DMS 273 (cell line): ENCODE data around the gene TBC1D25.
"Not testable (repeated sequence)": the region's sequence is repeated elsewhere in the genome, so short reads cannot be mapped to it uniquely, and the experiment has no call there.

Source experiments
- DNase-seq: peaks from one replicate; lab custom pipeline; 2025; ENCODE audit not compliant: unreplicated experiment; lab: John Stamatoyannopoulos, UW

The TBC1D25 gene

DNA sequence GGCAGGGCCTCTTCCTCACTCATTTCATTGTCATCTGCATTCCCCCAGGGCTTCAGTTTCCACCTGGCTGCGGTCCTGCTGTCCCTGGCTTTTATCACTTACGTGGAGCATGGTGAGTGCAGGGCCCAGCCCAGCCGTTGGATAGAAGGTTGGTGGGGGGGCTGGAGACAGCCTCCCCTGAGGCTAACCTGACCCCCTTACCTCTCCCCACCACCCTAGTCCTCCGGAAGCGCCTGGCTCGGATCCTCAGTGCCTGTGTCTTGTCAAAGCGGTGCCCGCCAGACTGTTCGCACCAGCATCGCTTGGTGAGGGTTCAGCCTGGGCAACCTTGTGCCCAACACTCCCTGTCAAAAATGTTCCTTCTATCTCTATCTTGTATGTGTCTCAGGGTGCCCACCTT is 23.7 kb upstream of the TBC1D25 start:
- DNase-seq, result no peak

DNA sequence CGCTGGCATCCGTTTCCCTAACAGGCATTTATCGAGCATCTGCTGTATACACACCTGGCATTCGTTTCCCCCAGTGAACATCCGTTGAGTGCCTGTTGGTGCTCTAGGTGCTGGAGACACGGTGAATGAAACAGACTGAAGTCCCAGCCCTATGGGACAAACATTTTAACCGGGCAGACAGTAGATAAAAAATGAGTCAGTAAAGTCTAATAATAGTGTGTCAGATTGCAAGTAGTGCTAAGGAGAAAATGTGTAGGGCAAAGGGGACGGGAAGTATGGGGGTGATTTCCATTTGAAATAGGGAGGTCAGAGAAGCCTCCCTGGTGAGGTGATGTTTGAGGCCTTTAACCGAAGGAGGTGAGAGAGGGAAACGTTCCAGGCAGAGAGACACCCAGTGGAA is 23.2 kb upstream of the TBC1D25 start:
- DNase-seq, result no peak

DNA sequence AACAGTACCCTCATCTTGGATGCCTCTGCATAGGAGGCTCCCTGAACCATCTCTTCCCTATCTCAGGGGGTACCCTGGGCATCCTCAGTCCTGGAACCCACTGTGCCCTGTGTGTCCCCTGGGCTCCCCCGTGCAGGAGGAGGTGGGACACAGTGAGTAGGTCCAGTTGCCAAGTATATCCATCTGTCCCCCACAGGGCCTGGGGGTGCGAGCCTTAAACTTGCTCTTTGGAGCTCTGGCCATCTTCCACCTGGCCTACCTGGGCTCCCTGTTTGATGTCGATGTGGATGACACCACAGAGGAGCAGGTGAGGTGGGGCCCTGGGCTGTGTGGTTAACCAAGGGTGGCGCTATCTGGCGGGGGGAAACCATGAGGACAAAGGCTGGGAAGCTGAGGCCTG is 22.5 kb upstream of the TBC1D25 start:
- no peak for DNase-seq

- not testable (repeated sequence) for DNase-seq
These were observed 20.0 kb upstream of the TBC1D25 start for GRCh38 chrX:48519481-48519880.

- no peak for DNase-seq
These were observed 19.1 kb upstream of the TBC1D25 start for GRCh38 chrX:48520455-48520854.

DNA sequence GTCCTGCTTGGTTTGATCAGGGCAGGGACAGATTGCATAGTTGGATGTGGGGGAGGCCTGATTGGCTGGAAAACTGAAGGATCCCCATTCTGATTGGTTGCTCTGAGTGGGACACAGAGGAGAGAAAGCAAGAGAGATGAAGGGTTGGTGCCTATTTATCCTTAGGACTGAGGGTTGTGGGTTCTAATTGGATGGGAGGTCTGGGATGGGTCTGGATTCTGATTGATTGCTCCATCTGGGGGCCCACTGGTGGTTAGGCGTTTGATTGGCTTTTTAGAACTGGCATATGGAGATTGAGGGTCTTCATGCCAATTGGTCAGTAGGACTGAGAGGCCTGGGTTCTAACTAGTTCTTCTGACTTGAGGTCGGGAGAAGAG is 18.6 kb upstream of the TBC1D25 start:
- peak; percentile 59 for DNase-seq

- peak; percentile 98 for DNase-seq
These were observed 17.9 kb upstream of the TBC1D25 start, which contains the start of gene EBP for GRCh38 chrX:48521353-48522243. Gene EBP, plus strand, starts transcription at chrX:48521808. Its CDS starts 1,964 bp downstream, at chrX:48523772.

DNA sequence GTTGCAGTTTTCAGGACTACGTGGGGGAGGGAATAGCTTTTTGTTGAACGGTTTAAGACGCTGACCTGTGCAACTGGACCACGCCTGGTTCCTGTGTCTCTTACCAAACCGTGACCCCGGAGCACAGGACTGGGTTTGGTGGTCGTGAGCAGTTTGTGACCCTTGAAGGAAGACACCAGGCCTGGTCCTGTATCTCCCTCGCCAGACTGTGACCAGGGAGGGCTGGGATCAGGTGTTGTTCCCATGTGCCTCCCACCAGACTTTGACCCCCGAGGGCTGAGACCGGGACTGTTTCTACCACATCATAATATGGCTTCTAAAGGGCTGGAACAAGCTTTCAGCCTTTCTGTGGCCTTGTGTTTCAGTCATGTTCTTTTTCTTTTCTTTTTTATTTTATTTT is 17.2 kb upstream of the TBC1D25 start:
- DNase-seq, result no peak

DNA sequence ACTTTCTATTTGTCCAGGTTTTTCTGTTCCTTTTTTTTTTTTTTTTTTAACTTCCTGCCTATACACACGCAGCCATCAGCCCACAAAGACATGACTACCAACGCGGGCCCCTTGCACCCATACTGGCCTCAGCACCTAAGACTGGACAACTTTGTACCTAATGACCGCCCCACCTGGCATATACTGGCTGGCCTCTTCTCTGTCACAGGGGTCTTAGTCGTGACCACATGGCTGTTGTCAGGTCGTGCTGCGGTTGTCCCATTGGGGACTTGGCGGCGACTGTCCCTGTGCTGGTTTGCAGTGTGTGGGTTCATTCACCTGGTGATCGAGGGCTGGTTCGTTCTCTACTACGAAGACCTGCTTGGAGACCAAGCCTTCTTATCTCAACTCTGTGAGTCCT is 15.8 kb upstream of the TBC1D25 start:
- DNase-seq, result no peak

GRCh38 chrX:48525853-48526252 is 13.7 kb upstream of the TBC1D25 start:
- DNase-seq, result not testable (repeated sequence)

DNA sequence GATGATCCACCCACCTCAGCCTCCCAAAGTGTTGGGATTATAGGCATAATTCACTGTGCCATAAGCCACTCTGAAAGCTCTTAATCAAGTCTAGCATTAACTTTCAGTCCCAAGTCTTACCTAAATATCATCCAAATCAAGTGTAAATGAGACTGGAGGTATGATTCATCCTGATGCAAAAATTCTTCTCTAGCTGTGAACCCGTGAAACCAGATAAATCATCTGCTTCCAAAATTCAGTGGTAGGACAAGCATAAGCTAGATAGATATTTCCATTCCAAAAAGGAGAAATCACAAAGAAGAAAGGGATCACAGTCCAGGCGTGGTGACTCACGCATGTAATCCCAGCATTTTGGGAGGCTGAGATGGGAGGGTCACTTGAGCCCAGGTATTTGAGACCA is 8.8 kb upstream of the TBC1D25 start:
- DNase-seq, result no peak

- DNase-seq, result peak; percentile 49
These were observed 8.1 kb upstream of the TBC1D25 start for GRCh38 chrX:48531358-48531959.

GRCh38 chrX:48532161-48532560 is 7.4 kb upstream of the TBC1D25 start:
- DNase-seq, result peak; percentile 57

DNA sequence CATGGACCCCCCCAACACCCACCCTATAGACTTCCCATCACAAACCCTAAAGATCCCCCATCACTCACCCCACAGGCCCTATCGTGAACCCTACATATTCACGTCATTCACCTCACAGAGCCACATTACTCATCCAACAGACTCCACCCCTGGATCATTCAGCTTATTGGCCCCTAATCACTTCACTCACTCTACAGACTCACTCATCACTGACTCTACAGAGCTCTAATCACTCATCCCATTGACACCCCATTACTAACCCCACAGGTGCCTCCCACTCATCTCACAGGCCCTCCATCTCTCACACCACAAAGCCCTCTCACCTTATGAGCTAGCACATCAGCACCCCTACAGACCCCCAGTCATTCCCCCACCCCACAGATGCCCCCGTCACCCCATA is 6.3 kb upstream of the TBC1D25 start:
- DNase-seq, result no peak

- no peak for DNase-seq
These were observed 721 bp upstream of the TBC1D25 start for GRCh38 chrX:48538641-48539344.

- DNase-seq, result peak; percentile 78
These were observed 488 bp downstream of the TBC1D25 start for GRCh38 chrX:48540028-48540375.

DNA sequence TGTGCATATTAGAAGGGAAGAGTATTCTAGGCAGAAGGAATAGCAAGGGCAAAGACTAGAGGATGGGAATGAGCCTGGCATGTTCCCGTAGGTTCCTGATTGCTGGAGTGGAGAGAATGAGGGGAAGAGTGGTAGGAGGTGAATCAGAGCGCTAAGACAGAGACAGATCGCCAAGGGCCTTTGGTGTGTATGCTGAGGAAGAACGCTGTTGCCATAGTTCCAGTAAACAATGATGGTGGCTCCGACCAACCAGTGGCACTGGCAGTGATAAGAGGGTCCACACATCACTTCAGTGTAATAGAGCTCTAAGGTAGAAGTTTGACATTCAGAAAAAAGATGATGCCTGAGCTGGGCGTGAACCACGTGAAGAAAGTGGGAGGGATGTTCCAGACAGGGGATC is 966 bp downstream of the TBC1D25 start:
- DNase-seq, result no peak

GRCh38 chrX:48541140-48541814 is 1.8 kb downstream of the TBC1D25 start:
- DNase-seq, result no peak

GRCh38 chrX:48548871-48549270 is 9.4 kb downstream of the TBC1D25 start:
- DNase-seq, result no peak

- not testable (repeated sequence) for DNase-seq
These were observed 16.3 kb downstream of the TBC1D25 start for GRCh38 chrX:48555731-48556325.

- no peak for DNase-seq
These were observed 18.8 kb downstream of the TBC1D25 start for GRCh38 chrX:48558271-48558670.
